ENCODE results near the gene NDUFAF2. TPM values are rescaled to one million over a fixed set of nuclear protein-coding genes. Genes with fewer than 3 reads are reported as not detected.

The NDUFAF2 gene
- total and polyA plus RNA-seq, 10 of the 15 experiments (the other 5 are each of a cell fraction or from before 2014, with no cell fraction given), result 22.4 to 121 (median 65.3) TPM

DNA sequence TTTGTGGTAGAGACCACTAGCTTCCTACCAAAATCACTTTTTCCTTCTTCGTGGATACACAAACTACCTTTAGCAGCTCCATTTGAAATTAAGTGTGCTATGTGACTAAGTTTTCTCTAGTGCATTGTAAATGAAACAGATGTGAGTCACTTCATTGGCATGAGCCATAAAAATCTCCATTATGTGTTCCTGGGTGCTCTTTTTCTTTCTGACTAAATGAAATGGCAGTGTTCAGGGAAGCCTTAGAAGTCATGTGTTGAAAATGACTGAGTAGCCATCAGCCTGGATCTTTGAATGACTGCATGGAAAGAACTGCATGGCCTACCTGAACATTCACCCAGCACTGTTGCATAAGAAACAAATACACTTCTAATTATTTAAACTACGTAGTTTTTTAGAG, 107.9 kb downstream of the NDUFAF2 start (continued):
- TF ChIP-seq, protein P1, sequence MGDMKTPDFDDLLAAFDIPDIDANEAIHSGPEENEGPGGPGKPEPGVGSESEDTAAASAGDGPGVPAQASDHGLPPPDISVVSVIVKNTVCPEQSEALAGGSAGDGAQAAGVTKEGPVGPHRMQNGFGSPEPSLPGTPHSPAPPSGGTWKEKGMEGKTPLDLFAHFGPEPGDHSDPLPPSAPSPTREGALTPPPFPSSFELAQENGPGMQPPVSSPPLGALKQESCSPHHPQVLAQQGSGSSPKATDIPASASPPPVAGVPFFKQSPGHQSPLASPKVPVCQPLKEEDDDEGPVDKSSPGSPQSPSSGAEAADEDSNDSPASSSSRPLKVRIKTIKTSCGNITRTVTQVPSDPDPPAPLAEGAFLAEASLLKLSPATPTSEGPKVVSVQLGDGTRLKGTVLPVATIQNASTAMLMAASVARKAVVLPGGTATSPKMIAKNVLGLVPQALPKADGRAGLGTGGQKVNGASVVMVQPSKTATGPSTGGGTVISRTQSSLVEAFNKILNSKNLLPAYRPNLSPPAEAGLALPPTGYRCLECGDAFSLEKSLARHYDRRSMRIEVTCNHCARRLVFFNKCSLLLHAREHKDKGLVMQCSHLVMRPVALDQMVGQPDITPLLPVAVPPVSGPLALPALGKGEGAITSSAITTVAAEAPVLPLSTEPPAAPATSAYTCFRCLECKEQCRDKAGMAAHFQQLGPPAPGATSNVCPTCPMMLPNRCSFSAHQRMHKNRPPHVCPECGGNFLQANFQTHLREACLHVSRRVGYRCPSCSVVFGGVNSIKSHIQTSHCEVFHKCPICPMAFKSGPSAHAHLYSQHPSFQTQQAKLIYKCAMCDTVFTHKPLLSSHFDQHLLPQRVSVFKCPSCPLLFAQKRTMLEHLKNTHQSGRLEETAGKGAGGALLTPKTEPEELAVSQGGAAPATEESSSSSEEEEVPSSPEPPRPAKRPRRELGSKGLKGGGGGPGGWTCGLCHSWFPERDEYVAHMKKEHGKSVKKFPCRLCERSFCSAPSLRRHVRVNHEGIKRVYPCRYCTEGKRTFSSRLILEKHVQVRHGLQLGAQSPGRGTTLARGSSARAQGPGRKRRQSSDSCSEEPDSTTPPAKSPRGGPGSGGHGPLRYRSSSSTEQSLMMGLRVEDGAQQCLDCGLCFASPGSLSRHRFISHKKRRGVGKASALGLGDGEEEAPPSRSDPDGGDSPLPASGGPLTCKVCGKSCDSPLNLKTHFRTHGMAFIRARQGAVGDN (IDR thresholded peaks at IDR 0.05), result no peak
- TF ChIP-seq, protein P2, sequence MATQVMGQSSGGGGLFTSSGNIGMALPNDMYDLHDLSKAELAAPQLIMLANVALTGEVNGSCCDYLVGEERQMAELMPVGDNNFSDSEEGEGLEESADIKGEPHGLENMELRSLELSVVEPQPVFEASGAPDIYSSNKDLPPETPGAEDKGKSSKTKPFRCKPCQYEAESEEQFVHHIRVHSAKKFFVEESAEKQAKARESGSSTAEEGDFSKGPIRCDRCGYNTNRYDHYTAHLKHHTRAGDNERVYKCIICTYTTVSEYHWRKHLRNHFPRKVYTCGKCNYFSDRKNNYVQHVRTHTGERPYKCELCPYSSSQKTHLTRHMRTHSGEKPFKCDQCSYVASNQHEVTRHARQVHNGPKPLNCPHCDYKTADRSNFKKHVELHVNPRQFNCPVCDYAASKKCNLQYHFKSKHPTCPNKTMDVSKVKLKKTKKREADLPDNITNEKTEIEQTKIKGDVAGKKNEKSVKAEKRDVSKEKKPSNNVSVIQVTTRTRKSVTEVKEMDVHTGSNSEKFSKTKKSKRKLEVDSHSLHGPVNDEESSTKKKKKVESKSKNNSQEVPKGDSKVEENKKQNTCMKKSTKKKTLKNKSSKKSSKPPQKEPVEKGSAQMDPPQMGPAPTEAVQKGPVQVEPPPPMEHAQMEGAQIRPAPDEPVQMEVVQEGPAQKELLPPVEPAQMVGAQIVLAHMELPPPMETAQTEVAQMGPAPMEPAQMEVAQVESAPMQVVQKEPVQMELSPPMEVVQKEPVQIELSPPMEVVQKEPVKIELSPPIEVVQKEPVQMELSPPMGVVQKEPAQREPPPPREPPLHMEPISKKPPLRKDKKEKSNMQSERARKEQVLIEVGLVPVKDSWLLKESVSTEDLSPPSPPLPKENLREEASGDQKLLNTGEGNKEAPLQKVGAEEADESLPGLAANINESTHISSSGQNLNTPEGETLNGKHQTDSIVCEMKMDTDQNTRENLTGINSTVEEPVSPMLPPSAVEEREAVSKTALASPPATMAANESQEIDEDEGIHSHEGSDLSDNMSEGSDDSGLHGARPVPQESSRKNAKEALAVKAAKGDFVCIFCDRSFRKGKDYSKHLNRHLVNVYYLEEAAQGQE (IDR thresholded peaks at IDR 0.05; ENCODE audit: low read depth, low read length), result no peak
- TF ChIP-seq FOXM1 (IDR thresholded peaks at IDR 0.05; ENCODE audit: low read depth, low read length) (no peak), RUNX3 (IDR thresholded peaks at IDR 0.05; ENCODE audit: low read length) (no peak), RAD51 (IDR thresholded peaks at IDR 0.05) (no peak), IKZF2 (IDR thresholded peaks at IDR 0.05) (no peak)
